K562 (cell line): ENCODE data around the gene FKRP. TPM values are rescaled to one million over a fixed set of nuclear protein-coding genes. Genes with fewer than 3 reads are reported as not detected.

ENCODE experiments used
- ATAC-seq: fragments of 200-7000 bp; cut with Tn5 transposase; 3 replicates; pipeline ENCODE4 v1.9.1; 2020; ENCODE audit warnings: moderate library complexity
- BruUV-seq: library from RNA; stranded (reverse); fragments of 400-500 nt; replicated peaks from 2 replicates; lab custom pipeline; 2021; lab: Mats Ljungman, UMichigan
- CTCF ChIA-PET: fragments of 300-600 bp; formaldehyde crosslinking; extraction: SDS; loops from one replicate; lab custom pipeline; 2021; ENCODE audit warnings: low intra/inter-chr PET ratio; lab: Yijun Ruan, JAX
- POLR2A ChIA-PET: fragments of 300-600, 350-650 bp; sonication (Branson Sonifier 250); formaldehyde crosslinking; extraction: SDS; loops from one replicate; lab custom pipeline; 2021; ENCODE audit warnings: antibody characterized with exemption, inconsistent platforms; lab: Yijun Ruan, JAX
- DNase-seq, 4 experiments: peaks; one replicate each; pipeline versions ENCODE4 v3.0.0 to v3.0.0-alpha.2; 2011 to 2018; ENCODE audit warnings: low spot score in 3 of 4, mixed read lengths in 3 of 4; ENCODE audit errors: extremely low read depth in 1 of 4
- FAIRE-seq: peaks from 2 replicates; lab custom pipeline; 2011; peaks lifted over from hg19 to GRCh38; lab: Jason Lieb, UNC
- H2AFZ ChIP-seq: 2 replicates; pipeline ENCODE4 v1.6.0; 2011; ENCODE audit warnings: low read depth, low read length, control low read depth, inconsistent platforms
- H3K27ac ChIP-seq: fragments of 200-600 bp; 3 replicates; pipeline ENCODE4 v1.8.0; 2011; ENCODE audit warnings: low read depth, mild to moderate bottlenecking, control low read depth, inconsistent platforms, low read length, moderate library complexity, mixed read lengths; ENCODE audit errors: extremely low read depth
- H3K27me3 ChIP-seq, 2 experiments: fragments of 300-600 bp in 1 of 2; 2 replicates in 1 of 2; 3 replicates in 1 of 2; pipeline versions ENCODE4 v1.6.0 to v1.8.0; 2011; ENCODE audit warnings: inconsistent platforms in 2 of 2, low read length in 2 of 2, mild to moderate bottlenecking in 1 of 2, mixed read lengths in 1 of 2, moderate library complexity in 1 of 2; ENCODE audit not compliant: control insufficient read depth in 2 of 2, insufficient read depth in 2 of 2
- H3K36me3 ChIP-seq: fragments of 300-600 bp; 3 replicates; pipeline ENCODE4 v1.8.0; 2011; ENCODE audit warnings: mild to moderate bottlenecking, low read length, inconsistent platforms; ENCODE audit not compliant: control insufficient read depth, insufficient read depth
- H3K4me1 ChIP-seq, 2 experiments: fragments of 200-600 bp in 1 of 2; replicated peaks in 1 of 2; 2 replicates in 1 of 2; 3 replicates in 1 of 2; pipeline versions ENCODE4 v1.5.1 to v1.8.0; 2011; ENCODE audit warnings: inconsistent platforms in 2 of 2, low read length in 2 of 2, mild to moderate bottlenecking in 1 of 2, mixed read lengths in 1 of 2, moderate library complexity in 1 of 2; ENCODE audit not compliant: control insufficient read depth in 2 of 2, insufficient read depth in 2 of 2
- H3K4me2 ChIP-seq: 2 replicates; pipeline ENCODE4 v1.6.1; 2011; ENCODE audit warnings: low read length, control low read depth, inconsistent platforms, mixed read lengths; ENCODE audit not compliant: insufficient read depth
- H3K4me3 ChIP-seq: fragments of 200-600 bp; sonication (generic), shearing (Covaris generic); 2 replicates; pipeline ENCODE4 v1.5.1; 2016; ENCODE audit warnings: control low read depth, inconsistent platforms
- H3K79me2 ChIP-seq: fragments of 200-600 bp; 3 replicates; pipeline ENCODE4 v1.8.0; 2011; ENCODE audit warnings: low read length, inconsistent platforms; ENCODE audit not compliant: control insufficient read depth, insufficient read depth
- H3K9ac ChIP-seq, 2 experiments: 2 replicates each; pipeline versions ENCODE4 v1.6.0 to v1.6.1; 2011; ENCODE audit warnings: low read depth in 2 of 2, low read length in 2 of 2, control low read depth in 1 of 2, inconsistent platforms in 1 of 2, mild to moderate bottlenecking in 1 of 2, mixed read lengths in 1 of 2; ENCODE audit not compliant: insufficient read depth in 1 of 2
- H3K9me1 ChIP-seq: one replicate; pipeline ENCODE4 v1.6.0; 2011; ENCODE audit warnings: inconsistent platforms, mild to moderate bottlenecking, low read length, moderate library complexity; ENCODE audit not compliant: control insufficient read depth, insufficient read depth
- H3K9me3 ChIP-seq: replicated peaks from 2 replicates; pipeline ENCODE4 v1.5.1; 2011; ENCODE audit warnings: low read depth, low read length, inconsistent platforms; ENCODE audit not compliant: control insufficient read depth, insufficient read depth
- H4K20me1 ChIP-seq: replicated peaks from 2 replicates; pipeline ENCODE4 v1.6.1; 2011; ENCODE audit warnings: low read length, inconsistent platforms, mixed read lengths; ENCODE audit not compliant: control insufficient read depth, insufficient read depth
- ADNP ChIP-seq: fragments of 200-800 bp; sonication (Bioruptor generic); IDR thresholded peaks from 2 replicates; pipeline ENCODE4 v1.6.1; 2016; ENCODE audit warnings: missing genetic modification characterization, missing compliant biosample characterization
- ASH1L ChIP-seq: fragments of 450-650 bp; IDR thresholded peaks from 2 replicates; pipeline ENCODE4 v1.6.1; 2018; ENCODE audit warnings: borderline replicate concordance, mild to moderate bottlenecking, low read depth; ENCODE audit not compliant: partially characterized antibody
- BHLHE40 ChIP-seq: IDR thresholded peaks from 2 replicates; pipeline ENCODE4 v1.6.1; 2011; ENCODE audit warnings: low read length, improper control_type of control experiment
- GTF2F1 ChIP-seq: IDR thresholded peaks from 2 replicates; pipeline ENCODE4 v1.6.1; 2011; ENCODE audit warnings: low read depth, low read length, improper control_type of control experiment
- HIVEP1 ChIP-seq: fragments of 250-450 bp; sonication (Bioruptor Pico); IDR thresholded peaks from 2 replicates; pipeline ENCODE4 v1.4.0; 2020; ENCODE audit warnings: mild to moderate bottlenecking
- HNRNPLL ChIP-seq: fragments of 200-400 bp; formaldehyde crosslinking; IDR thresholded peaks from 2 replicates; pipeline ENCODE4 v1.6.1; 2017; ENCODE audit warnings: low read length, low read depth, mild to moderate bottlenecking; ENCODE audit not compliant: poor library complexity, severe bottlenecking
- PRPF4 ChIP-seq: fragments of 200-400 bp; formaldehyde crosslinking; IDR thresholded peaks from one replicate; pipeline ENCODE4 v1.6.1; 2017; ENCODE audit warnings: low read length, low read depth, mild to moderate bottlenecking; ENCODE audit not compliant: insufficient read depth, poor library complexity, severe bottlenecking
- RB1 ChIP-seq: fragments of 450-650 bp; IDR thresholded peaks from 2 replicates; pipeline ENCODE4 v1.6.1; 2017; ENCODE audit warnings: low read depth, mild to moderate bottlenecking
- ZSCAN32 ChIP-seq: fragments of 450-650 bp; formaldehyde crosslinking; IDR thresholded peaks from 2 replicates; pipeline ENCODE4 v1.4.0; 2020; ENCODE audit warnings: mild to moderate bottlenecking, moderate library complexity
- WGBS: fragments of 100-300 bp; shearing (Covaris generic); methylation state at CpG from one replicate; pipeline ENCODE4 v1.1.6; 2016; ENCODE audit warnings: low coverage, mixed read lengths; ENCODE audit not compliant: insufficient coverage; ENCODE audit errors: missing lambda C conversion rate; 5-methylcytosine and 5-hydroxymethylcytosine counted together
- in situ Hi-C: fragments of 300-500 bp; cut with MboI; formaldehyde crosslinking; loops from 4 replicates; pipeline ENCODE4 v1.15.0; 2018; ENCODE audit warnings: inconsistent platforms, mixed read lengths
- intact Hi-C: fragments of 100-400 bp; cut with micrococcal nuclease; formaldehyde crosslinking; loops from 2 replicates; pipeline ENCODE4 v1.14.2; 2022
- polyA plus RNA-seq, 8 experiments: library from polyadenylated mRNA; depleted of rRNA in 4 of 8; stranded (reverse) in 5 of 8; unstranded in 3 of 8; fragments of >200 nt; fragmentation: Nextera tagmentation in 2 of 8; fragmentation: Illumina TruSeq in 1 of 8; extraction: Ambion mirVana in 2 of 8; extraction: Trizol in 1 of 8; gene quantifications; 2 replicates each; pipeline versions ENCODE4 v1.2.1 to v1.2.3, GENCODE V29; 2011 to 2014; ENCODE audit warnings: inconsistent platforms in 1 of 8, missing spikeins in 1 of 8
- total RNA-seq, 7 experiments: library from RNA; depleted of rRNA in 6 of 7; stranded (reverse); fragments of >200 nt in 6 of 7; fragmentation: Illumina TruSeq in 2 of 7; extraction: Trizol in 2 of 7; gene quantifications; 2 replicates each; pipeline versions ENCODE4 v1.2.1 to v1.2.3, GENCODE V29; 2011 to 2021; ENCODE audit warnings: low replicate concordance in 1 of 7
- TF ChIP-seq, protein P1 (sequence below): fragments of 450-650 bp; IDR thresholded peaks from 2 replicates; pipeline ENCODE4 v1.6.1; 2017; ENCODE audit warnings: antibody characterized with exemption
- TF ChIP-seq, protein P2 (sequence below): fragments of 450-650 bp; IDR thresholded peaks from 2 replicates; pipeline ENCODE4 v1.6.1; 2016; ENCODE audit warnings: low read depth

FKRP gene
- total and polyA plus RNA-seq, 9 of the 15 experiments (the other 6 are each of a cell fraction or from before 2014, with no cell fraction given): 0.68 to 16.1 (median 6.5) TPM

DNA sequence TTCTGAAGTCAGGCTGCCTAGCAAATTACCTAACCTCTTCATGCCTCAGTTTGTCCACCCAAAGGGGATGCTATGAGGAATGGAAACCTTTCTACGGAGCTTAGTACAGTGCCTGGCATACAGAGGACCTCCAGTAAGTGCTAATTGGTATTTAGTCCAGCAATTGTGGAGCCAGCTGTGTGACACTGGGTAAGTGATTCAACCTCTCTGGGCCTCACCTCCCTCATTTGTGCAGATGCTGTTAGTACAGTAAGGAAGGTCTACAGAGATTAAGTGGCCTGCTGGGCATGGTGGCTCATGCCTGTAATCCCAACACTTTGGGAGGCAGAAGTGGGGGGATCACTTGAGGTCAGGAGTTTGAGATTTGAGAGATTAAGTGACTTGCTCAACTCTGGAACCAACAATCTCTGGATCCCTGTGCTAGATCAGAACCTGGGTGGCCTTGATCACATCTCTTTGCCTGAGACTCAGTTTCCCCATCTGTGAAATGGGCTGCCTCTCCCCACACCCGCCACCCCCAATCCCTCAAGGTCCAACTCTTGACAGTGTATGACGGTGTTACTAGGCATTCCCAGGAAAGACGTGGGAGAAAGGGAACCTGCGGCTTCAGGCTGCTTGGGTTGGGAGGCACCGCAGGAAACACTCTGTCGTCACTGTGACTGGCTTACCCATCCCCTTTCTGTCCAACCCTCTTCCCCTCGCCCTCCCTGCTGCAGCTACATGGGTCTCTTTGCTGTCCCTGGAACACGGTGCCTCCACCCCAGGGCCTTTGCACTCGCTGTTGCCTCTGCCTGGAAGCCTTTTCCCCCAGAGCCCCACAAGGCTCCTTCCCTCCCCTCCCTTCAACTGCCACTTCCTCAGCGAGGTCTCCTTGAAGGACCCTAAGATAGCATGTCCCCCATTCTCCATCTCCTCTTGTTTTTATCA is 47.2 kb upstream of the FKRP start:
- no peaks in the 10 kb centered on the region; the same call in 1 of the 2 replicates for H3K9me3 ChIP-seq
- peaks cover 78% of the 10 kb centered on the region for H3K36me3 ChIP-seq
- no peaks in the 10 kb centered on the region for H3K27me3 ChIP-seq
- H3K4me3 ChIP-seq: no peak overlapping the region
- no peak for FAIRE-seq
- DNase-seq: no peak
- intact Hi-C loops (no loop called here), in situ Hi-C loops (no loop called here)
- H3K4me1 ChIP-seq: peaks cover 12 to 19% of the 10 kb centered on the region in 2 experiments; a peak in 4 of 5 replicates
- no peaks in the 10 kb centered on the region for H3K9me1 ChIP-seq
- 87% methylated on average over 11 of the region's 11 CpGs for WGBS
- H3K27ac ChIP-seq: peak overlapping the region; percentile 37; the same call in 1 of the 3 replicates
- ChIA-PET CTCF (no interaction called here), POLR2A (interaction anchor here (0.6 to 0.7 kb wide), 4 partner anchors 42 to 125 kb away, joined by 3 to 4 read pairs (median 3); no protein-coding TSS in a partner anchor)
- 0 out of 2 replicates have a peak, but pooled peaks cover 3% of the 10 kb centered on the region for H4K20me1 ChIP-seq
- BruUV-seq: no TSS peak
- no peak overlapping the region for H3K4me2 ChIP-seq
- no peak for ATAC-seq
- peaks cover 12% of the 10 kb centered on the region; the same call in 2 of the 3 replicates for H3K79me2 ChIP-seq
- no peak overlapping the region for H2AFZ ChIP-seq
- H3K9ac ChIP-seq: no peak overlapping the region
- TF ChIP-seq, protein P1, sequence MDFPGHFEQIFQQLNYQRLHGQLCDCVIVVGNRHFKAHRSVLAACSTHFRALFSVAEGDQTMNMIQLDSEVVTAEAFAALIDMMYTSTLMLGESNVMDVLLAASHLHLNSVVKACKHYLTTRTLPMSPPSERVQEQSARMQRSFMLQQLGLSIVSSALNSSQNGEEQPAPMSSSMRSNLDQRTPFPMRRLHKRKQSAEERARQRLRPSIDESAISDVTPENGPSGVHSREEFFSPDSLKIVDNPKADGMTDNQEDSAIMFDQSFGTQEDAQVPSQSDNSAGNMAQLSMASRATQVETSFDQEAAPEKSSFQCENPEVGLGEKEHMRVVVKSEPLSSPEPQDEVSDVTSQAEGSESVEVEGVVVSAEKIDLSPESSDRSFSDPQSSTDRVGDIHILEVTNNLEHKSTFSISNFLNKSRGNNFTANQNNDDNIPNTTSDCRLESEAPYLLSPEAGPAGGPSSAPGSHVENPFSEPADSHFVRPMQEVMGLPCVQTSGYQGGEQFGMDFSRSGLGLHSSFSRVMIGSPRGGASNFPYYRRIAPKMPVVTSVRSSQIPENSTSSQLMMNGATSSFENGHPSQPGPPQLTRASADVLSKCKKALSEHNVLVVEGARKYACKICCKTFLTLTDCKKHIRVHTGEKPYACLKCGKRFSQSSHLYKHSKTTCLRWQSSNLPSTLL: no peak
- TF ChIP-seq GTF2F1: no peak
- no peak for TF ChIP-seq ASH1L
- no peak for TF ChIP-seq ZSCAN32 (CRISPR knock-in tag)
- TF ChIP-seq PRPF4: no peak
- peak; percentile 93 for TF ChIP-seq ADNP (tag)
- no peak for TF ChIP-seq HNRNPLL
- TF ChIP-seq BHLHE40: no peak
- no peak for TF ChIP-seq RB1
- no peak for TF ChIP-seq HIVEP1 (CRISPR knock-in tag)
- TF ChIP-seq, protein P2, sequence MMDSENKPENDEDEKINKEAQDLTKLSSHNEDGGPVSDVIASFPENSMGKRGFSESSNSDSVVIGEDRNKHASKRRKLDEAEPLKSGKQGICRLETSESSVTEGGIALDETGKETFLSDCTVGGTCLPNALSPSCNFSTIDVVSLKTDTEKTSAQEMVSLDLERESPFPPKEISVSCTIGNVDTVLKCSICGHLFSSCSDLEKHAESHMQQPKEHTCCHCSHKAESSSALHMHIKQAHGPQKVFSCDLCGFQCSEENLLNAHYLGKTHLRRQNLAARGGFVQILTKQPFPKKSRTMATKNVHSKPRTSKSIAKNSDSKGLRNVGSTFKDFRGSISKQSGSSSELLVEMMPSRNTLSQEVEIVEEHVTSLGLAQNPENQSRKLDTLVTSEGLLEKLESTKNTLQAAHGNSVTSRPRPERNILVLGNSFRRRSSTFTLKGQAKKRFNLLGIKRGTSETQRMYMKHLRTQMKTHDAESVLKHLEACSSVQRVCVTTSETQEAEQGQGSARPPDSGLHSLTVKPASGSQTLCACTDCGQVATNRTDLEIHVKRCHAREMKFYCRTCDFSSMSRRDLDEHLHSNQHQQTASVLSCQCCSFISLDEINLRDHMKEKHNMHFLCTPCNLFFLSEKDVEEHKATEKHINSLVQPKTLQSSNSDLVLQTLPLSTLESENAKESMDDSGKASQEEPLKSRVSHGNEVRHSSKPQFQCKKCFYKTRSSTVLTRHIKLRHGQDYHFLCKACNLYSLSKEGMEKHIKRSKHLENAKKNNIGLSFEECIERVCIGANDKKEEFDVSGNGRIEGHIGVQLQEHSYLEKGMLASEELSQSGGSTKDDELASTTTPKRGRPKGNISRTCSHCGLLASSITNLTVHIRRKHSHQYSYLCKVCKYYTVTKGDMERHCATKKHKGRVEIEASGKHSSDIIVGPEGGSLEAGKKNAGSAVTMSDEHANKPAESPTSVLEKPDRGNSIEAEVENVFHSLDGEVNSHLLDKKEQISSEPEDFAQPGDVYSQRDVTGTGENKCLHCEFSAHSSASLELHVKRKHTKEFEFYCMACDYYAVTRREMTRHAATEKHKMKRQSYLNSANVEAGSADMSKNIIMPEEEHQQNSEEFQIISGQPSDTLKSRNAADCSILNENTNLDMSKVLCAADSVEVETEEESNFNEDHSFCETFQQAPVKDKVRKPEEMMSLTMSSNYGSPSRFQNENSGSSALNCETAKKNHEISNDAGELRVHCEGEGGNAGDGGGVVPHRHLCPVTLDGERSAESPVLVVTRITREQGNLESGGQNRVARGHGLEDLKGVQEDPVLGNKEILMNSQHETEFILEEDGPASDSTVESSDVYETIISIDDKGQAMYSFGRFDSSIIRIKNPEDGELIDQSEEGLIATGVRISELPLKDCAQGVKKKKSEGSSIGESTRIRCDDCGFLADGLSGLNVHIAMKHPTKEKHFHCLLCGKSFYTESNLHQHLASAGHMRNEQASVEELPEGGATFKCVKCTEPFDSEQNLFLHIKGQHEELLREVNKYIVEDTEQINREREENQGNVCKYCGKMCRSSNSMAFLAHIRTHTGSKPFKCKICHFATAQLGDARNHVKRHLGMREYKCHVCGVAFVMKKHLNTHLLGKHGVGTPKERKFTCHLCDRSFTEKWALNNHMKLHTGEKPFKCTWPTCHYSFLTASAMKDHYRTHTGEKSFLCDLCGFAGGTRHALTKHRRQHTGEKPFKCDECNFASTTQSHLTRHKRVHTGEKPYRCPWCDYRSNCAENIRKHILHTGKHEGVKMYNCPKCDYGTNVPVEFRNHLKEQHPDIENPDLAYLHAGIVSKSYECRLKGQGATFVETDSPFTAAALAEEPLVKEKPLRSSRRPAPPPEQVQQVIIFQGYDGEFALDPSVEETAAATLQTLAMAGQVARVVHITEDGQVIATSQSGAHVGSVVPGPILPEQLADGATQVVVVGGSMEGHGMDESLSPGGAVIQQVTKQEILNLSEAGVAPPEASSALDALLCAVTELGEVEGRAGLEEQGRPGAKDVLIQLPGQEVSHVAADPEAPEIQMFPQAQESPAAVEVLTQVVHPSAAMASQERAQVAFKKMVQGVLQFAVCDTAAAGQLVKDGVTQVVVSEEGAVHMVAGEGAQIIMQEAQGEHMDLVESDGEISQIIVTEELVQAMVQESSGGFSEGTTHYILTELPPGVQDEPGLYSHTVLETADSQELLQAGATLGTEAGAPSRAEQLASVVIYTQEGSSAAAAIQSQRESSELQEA: no peak
